Mammary epithelial cell (primary cell): ENCODE results near the gene RGS19.

Source experiments
- EZH2 ChIP-seq: IDR thresholded peaks from 2 replicates; pipeline ENCODE4 v1.6.1; 2012; ENCODE audit warnings: low read length, inconsistent platforms, borderline replicate concordance
- TF ChIP-seq, protein P1 (sequence below), 2 donors: IDR thresholded peaks in 1 of 2; conservative IDR thresholded peaks in 1 of 2; 2 replicates each; pipeline ENCODE4 v1.5.1; 2011 to 2012; ENCODE audit warnings: inconsistent platforms in 2 of 2, low read length in 2 of 2, mild to moderate bottlenecking in 2 of 2, control low read depth in 1 of 2, low read depth in 1 of 2; ENCODE audit not compliant: insufficient read depth in 1 of 2; ENCODE audit errors: extremely low read depth in 1 of 2

DNA sequence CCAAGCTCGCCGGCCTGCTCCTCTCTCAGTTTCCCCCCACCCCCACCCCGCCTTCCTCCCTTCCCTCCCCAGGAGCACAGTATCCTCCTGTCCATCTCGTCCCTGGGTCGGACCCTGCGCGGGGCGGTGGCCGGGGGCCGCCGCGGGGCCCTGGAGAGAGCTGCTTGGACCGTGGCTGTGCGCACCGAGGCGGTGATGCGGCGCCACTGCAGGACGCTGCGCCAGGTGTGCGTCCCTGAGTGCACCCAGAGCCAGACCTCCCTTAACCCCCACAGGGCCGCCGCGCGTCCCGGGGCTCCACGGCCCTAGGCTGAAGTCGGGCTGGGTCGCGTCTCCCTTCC is 41.1 kb downstream of the RGS19 start:
- TF ChIP-seq, protein P1, sequence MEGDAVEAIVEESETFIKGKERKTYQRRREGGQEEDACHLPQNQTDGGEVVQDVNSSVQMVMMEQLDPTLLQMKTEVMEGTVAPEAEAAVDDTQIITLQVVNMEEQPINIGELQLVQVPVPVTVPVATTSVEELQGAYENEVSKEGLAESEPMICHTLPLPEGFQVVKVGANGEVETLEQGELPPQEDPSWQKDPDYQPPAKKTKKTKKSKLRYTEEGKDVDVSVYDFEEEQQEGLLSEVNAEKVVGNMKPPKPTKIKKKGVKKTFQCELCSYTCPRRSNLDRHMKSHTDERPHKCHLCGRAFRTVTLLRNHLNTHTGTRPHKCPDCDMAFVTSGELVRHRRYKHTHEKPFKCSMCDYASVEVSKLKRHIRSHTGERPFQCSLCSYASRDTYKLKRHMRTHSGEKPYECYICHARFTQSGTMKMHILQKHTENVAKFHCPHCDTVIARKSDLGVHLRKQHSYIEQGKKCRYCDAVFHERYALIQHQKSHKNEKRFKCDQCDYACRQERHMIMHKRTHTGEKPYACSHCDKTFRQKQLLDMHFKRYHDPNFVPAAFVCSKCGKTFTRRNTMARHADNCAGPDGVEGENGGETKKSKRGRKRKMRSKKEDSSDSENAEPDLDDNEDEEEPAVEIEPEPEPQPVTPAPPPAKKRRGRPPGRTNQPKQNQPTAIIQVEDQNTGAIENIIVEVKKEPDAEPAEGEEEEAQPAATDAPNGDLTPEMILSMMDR (conservative IDR thresholded peaks at IDR 0.05 in 1 of 2, IDR thresholded peaks at IDR 0.05 in 1 of 2; ENCODE audit: extremely low read depth in 1 of 2, insufficient read depth in 1 of 2, low read depth in 1 of 2, low read length in 2 of 2) = no peak
- TF ChIP-seq EZH2 = no peak
